ENCODE results near the gene SSH2.

The SSH2 gene

GRCh38 chr17:29596811-29597210 is 333.2 kb downstream of the SSH2 start:
- no peak for DNase-seq

DNA sequence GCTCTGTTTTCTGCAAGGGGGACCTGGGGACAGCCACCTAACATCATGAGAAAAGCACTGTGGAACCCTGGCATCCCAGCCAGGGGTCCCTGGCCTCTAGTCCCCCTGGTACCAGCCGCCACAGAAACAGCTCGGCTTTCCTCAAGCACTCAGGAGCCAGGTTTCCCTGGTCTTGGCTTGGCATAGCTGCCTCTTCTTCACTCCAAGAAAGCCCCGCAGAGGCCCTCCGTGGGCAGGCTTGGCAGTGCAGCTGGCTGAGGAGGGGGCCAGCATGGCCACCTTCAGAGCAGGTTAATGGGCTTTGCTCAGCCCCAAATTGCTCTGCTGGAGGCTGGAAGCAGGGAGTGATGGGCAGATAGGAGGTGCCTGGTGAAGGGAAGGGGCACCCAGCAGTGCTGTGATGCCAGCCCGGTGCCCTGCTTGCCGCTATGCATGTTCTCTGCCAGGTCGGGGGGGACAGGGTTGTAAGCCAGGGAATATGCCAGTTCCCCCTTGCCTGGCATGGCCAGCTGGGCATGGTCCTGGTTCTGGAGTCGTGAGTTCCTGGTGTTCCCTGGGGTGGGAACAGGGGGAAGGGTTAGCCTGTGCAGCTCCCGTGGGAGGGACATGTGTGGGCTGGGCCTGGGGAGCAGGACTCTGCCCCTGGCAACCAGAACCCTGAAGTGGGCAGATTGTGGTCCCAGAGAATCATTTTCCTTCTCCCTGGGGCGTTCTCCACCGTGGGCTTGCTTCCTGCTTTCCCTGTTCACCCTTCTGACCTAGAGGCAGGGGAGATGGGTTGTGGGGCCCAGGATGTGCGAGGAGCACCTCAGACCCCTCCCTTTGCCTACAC is 333.9 kb downstream of the SSH2 start:
- no peak for DNase-seq

DNA sequence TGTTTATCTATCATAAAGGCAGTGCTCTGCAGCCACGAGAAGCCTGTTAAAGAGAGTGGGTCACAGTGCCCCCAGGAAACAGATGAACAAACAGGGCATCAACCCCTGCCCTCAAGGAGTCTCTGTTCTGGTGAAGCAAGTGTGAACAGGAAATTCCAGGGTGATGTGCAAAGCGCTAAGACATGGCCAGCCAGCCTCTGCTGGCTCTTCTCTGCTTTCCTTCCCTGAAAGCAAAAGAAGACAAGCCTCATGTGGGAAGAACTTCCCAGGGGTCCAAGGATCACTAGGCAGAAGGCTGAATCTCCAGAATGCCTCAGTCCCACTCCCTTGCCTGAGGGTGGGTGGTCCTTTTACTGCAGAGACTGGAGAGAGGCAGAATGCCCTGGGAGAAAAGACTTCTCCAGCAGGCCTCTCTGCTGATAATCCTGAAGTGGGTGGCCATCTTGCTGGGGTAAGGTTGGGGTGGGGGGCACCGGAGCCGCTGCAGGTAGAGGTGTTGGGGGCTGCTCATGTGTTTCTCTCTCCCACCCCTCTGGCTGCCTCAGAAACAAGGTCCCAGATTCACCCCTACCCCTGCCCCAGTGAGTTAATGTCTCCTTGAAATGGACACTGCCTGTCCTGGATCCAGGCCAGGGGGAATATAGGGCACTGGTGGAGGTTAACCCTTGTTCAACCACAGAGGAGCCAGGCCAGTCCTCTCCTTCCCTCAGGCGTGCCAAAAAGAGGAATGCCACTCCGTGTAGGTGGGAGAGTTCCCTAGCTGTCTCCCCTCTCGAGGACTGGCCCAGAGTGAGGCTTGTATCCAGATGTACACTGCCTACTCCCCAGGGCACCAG is 334.7 kb downstream of the SSH2 start:
- DNase-seq, result no peak

DNA sequence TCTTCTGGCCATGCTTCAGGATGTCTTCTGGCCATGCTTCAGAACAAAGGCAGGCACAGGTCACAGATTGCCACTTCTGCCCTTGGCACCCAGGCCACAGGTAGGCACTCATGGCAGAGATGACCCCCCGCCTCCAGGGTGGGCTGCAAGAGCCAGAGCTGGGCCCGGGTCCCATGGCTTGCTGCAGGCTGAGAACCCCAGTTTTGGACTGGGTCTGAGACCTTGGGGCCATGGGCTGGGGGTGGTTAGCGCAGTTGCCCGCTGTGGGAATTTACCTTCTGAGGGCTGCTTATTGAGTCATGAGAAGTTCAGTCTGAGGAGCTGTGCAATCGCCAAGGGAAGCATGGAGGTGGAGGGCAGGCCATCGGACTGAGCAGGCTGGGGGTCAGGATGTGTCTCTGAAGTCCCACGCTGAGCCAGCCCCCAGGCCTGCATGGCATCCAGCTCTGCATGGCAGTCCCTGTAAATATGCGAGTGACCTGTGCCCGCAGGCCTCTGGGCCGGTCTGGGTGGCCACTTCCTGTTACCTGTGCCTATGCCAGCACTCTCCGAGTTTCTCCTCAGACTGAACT is 335.4 kb downstream of the SSH2 start:
- DNase-seq, result no peak

DNA sequence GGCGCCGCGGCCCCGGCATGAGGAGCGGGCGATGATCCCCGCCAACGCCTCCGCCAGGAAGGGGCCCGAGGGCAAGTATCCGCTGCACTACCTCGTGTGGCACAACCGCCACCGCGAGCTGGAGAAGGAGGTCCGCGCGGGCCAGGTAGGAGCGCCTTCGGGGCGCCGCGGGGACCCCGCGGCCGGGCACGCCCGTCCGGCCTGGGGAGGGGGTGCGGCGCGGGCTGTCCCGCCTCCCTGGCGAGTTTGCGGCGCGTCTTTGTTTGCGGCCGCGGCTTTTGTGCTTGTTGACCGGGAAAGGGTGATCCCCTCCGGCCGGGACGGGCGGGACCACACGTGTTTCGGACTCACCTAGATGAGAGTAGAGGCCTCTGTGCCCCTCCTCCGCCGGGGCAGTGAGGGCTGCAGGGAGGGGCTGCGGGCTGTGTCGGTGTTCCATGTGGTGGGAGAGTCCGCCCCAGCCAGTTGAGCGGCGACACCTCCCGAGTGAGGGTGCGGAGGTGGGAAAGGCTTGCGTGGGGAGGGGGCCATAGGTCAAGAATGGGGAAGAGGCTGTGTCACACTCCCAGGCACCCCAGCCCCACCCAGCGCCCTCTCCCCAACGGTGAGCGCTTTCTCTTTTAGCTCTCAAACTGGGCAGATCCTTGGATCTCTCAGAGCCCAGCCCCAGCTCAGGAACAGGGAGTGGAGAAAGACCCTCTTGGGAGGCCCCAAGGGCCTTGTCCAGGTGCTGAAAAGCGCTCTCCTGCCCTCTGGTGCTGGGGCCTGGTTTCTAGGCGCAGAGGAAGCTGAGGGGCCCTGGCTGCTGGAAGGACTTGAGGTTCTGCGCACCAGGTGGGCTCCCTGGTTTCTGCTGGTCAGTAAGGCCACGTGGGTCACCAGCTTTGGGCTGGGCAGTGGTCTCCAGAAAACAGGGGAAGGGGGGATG is 336.2 kb downstream of the SSH2 start:
- peak in 1 of 5 experiments; percentile 31 for DNase-seq

DNA sequence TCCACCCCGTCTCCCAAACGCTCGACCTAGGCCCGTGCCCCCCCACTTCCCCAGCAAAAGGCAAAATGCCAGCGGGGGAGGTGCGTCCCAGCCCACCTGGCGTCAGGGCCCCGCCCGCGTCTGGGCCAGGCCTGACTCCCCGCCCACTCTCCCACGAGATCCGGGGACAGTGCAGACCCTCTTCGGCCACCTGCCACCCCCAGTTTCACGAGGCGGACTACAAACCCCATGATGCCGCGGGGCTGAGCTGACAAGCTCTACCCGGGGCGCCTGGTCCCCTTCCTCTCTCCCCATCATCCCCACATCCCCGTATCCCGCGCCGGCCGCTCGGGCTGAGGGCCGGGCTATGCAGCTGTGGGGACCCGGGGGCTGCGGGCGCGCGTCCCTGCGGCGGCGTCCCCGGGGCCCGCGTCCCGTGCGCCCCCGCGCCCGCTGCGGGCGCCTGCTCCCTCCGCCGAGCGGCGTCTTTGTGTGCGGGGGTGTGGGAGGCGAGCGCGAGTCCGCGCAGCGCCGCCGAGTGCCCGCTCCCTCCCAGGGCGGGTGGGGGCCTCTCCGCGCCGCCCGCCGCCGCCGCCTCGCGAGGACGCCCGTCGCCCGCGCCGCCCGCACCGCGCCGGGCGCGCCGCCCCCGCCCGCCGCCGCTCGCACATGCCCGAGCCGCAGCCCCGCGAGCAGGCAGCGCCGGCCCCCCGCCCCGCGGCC is 337.0 kb downstream of the SSH2 start, which contains the start of gene ANKRD13B:
Gene ANKRD13B, plus strand, starts transcription at position 283 of the 702 bp plus-strand sequence. CDS start 490 bp downstream, outside the sequence.
- DNase-seq, result peak in 1 of 5 experiments; percentile 41

- peak; percentile 60 to 75 (median 65) for DNase-seq
These were observed 338.1 kb downstream of the SSH2 start for GRCh38 chr17:29591737-29592608.

GRCh38 chr17:29591146-29591736 is 338.8 kb downstream of the SSH2 start:
- peak in 1 of 5 experiments; percentile 36 for DNase-seq

DNA sequence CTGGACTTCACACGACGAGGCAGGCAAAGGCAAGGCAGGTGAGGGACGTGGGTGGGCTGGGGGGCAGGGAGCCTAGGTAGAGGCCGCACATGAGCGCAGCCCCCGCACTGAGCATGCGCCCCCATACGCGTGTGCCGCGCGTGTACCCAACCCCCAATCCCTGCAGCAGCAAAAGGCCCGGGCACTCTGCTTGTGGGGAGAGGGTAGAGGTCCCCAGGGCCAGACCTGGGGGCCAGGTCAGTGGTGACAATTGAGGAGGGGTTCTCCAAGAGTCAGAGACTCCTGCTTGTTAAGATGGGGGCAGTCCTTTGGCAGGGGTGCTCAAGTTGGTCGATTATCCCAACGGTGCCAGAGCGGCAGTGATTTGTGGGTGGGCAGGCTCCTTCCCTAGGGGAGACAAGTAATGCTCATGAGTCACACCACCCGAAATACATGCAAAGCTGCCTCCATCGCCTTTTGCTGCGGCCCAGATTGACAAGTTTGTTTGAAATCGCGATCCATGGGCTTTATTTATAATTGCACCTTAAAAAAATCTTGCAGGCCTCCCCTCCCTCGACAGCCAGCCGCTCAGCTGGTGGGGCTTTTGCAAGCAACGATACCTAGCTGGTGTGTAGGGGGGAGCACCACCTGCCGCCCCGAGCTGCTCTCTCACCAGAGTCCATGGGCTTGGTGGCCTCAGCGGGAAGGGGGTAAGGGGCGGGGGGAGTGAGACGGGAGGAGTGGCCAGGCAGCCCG is 339.4 kb downstream of the SSH2 start:
- DNase-seq, result no peak

- DNase-seq, result peak; percentile 73 to 91 (median 76)
These were observed 340.3 kb downstream of the SSH2 start, which contains the start of gene GIT1 for GRCh38 chr17:29589524-29590410. GIT1 (minus strand) TSS chr17:29589648; CDS start chr17:29589378, 270 bp downstream.

- DNase-seq, result peak in 4 of 5 experiments; percentile 30 to 77 (median 49)
These were observed 341.2 kb downstream of the SSH2 start for GRCh38 chr17:29588562-29589411.

DNA sequence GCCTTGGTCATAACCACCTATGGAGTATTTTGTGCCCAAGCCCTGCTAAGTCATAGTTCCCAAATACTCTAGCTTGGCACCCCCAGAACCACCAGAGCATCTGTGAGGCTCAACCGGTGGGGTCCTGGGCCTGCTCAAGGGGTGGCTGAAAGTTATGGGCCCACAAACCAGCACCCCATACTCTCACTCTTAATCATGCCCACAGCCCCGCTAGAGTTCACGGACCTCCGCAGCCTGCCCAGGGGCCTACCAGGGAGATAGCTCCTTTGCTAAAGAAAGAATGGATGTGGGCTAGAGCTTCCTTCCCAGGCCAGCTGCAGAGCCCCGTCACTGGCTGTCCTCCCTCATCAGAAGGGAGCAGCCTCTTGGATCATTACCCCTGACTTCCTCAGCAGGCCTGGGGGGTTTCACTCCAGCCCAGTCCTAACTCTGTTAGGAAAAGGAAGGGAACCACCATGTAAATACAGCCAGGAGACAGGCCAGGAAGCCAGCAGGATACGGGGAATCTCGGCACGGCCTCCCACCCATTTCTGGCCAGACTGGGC is 341.9 kb downstream of the SSH2 start:
- no peak for DNase-seq

DNA sequence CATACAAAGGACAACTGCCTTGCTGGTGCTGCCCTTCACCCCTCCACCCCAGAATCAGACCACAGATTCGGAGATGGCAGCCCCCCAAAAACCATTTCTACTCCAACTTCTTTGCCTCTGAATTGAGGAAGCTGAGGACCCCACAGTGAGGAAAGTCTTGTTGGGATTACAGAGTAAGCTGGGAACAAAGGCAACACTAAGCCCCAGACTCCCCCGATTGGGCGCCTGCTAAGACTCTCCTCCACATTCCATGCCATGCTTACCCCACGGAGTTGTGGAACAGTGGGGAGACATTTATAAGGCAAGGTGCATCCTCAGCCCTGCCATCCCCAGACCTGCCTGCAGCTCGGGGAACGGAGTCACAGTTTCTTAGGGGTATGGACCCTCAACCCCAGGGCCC is 342.4 kb downstream of the SSH2 start:
- DNase-seq, result no peak

GRCh38 chr17:29586676-29587469 is 343.2 kb downstream of the SSH2 start:
- no peak for DNase-seq

- peak in 1 of 5 experiments; percentile 28 for DNase-seq
These were observed 344.8 kb downstream of the SSH2 start for GRCh38 chr17:29585080-29585751.
